ENCODE measurements around the gene DRC1.

DRC1 gene

DNA sequence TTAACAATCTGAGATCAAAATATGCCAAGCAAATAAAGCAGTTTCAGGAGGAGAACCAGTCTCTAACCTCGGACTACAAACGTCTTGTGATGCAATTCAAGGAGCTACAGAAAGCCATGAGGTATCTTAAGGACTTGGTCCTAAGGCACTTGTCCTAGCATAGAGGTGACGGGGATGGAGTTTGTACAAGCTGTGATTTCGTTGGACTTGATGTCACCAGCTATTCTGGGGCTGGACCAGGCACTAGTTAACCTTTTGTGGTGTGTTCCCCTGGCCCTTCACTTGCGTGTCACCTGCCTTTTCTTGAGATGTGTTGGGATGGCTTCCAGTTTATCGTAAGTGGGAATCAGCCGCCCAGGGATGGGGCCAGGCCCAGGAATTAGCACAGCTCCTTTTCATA is 42.5 kb downstream of the DRC1 start:
- DNase-seq, result no peak

DNA sequence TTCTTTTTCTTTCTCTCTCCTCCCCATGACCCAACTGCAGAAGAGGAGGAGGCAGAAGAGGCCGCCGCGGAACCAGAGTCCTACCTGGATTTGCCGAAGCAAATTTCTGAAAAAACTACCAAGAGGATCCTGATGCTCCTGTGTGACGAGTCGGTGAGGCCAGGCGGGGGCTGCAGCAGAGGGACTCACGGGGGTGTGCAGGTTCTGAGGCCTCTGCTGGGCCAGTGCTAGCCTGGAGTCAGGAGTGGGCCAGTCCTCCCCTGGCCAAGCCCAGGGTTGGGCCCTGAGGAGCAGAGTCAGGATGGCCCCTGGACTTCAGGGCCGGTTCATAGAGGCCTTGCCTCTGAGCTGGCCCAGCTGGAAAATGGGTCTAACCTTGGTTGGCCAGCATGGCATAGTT is 46.9 kb downstream of the DRC1 start:
- no peak for DNase-seq

DNA sequence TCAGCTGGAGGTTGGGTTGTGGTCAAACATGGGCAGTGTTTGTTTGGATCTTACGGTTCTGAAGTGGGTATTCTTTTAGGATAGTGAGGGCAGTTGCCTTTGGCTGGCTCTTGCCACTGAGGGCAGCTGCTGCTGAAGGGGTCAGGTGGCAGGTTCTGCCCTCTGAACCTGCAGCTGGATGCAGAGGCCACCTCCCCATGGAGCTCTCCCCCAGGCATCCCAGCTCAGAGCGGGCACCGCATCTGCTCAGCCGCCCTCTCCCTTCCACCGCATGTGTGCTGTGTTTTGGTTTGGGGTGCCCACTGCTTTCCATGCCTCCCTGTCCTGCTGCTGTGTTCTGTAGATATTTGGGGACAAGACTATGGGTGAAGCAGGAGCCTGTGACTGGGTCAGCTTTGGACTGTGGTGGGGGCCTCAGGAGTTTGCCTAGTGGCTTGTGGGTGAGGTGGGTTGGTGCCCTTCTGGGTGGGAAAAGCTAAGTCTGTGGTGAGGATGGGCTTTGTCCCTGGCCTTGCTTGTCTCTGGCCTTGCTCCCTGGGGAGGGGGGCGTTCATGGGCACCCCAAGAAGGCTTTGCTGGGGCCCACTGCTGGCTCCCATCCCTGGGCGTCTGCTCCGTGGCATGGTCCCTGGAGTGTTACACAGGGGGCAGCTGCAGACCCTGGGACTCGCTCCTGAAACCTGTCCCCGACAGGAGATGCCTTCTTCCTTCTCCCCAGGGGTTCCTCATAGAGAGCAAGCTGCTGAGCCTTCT is 47.7 kb downstream of the DRC1 start:
- DNase-seq, result no peak

DNA sequence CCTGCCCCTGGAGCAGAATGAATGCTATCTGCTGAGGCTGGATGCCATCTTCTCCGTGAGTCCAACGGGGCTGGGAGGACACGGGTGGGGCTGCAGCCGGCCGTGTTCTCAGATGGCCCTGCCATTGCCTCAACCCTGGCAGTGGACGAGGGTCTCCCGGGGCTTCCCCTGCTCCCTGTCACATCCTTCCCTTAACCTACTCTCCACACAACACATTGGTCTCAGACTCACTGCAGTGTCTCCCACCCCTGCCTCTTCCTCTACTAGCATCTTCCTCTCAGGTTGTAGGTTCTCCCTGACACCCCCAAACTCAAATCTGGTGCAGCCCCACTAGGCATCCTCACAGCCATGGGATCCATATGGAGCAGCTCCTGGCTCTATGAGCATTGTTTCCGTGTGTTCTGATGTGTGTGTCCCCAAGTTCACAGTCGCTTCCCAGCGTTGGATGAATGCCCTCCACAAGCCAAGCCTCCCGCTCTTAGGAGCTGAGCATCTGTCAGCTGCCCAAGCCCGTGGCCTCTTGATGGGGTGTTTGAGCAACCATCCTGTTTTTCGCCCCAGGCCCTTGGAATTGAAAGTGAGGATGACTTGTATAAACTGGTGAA is 48.4 kb downstream of the DRC1 start:
- DNase-seq, result no peak

DNA sequence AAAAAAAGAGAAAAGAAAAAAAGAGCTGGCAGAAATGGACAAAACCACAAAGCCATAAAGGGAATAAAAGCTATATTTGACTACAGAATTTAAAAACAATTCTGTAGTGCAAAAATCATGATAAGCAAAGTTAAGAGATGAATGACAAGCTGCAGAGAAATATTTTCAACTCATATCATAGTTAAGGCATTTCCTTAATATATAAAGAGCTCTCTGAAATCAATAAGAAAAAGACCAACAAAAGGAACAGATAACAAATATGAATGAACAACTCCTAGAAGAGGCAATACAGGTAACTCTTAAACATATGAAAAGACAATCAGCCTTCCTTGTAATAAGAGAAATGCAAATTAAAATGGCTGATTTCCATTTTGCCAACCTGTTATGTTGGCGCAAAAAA is 50.0 kb downstream of the DRC1 start:
- no peak for DNase-seq

DNA sequence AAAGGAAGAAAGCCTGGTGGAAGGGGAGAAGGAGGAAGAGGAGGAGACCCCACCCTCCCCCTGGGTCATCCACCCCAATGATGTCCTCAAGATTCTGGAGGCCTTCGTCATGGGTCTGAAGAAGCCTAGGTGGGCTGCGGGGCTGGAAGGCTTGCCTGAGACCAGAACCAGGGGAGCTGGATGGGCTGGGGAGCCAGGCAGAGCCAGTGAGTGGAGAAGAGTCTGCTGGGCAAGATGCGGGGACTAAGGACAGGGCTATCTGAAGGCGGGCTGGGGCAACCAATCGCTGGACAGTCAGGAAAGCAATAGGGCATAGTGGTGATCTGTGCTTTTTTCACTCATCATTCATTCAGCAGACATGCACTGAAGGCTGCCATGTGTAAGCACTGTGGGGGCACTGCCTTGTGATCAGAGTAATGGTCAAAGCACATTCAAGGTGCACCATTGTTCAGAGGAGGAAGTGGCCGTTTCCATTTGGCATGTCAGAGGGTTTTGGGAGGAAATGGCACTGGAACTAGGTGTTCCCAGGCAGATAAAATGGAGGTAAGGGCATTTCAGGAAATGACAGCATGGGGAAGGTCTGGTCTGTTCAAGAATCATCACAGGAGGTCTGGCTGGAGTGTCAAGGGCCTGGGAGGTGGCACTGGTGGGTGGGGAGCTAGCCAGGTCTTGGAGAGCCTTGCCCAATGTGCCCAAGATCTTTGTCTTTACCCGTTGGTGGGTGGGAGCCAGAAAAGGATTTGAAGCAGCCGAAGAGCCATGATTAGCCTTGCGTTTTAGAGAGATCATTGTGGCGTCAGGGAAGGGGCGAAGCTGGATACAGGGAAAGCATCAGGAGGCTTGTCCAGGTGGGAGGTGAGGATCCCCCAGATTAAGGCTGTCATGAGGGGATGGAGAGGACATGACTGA is 52.0 kb downstream of the DRC1 start:
- DNase-seq, result no peak

DNA sequence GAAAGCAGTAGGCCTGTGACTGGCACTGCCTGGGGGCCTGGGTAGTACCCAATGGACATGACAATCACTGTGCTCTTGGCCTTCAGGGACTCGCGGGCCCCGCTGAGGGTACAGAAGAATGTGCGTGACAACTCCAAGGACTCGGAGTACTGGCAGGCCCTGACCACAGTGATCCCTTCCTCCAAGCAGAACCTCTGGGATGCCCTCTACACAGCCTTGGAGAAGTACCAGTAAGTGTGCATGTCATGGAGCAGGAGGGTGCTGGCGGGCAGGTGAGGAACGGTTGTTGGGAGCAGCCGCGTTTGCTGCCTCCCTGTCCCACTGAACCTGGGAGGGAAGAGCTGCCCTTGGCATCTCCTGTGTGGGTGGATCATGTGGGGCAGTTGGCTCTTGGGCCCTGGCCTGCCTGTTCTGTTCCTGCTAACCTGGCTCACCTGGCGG is 52.9 kb downstream of the DRC1 start:
- DNase-seq, result no peak

DNA sequence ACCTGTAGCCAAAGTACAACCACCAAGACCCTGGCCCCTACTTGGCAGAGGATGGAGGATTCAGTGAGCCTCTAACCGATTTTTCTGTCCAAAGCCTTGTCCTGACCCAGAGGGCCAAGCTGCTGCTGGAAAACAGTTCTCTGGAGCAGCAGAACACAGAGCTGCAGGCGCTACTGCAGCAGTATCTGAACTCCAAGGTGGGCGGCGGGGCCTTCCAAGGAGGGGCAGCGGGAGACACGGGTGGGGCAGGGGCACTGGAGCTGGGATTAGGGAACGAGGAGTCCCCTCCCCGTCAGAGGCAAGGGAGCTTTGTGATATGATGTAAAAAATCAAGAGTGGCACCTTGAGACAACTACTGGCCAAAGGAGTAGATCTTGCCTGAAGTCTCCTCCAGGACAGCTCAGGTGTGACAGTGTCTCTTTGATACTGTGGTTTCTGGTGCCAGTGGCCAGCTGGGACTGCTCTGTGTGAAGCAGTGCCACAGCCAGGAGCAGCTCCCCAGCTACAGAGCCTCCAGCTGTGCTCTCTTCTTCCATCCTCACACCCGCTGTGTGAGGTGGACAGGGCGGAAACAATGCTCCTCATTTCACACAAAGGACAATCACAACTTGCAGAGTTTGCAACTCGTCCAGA is 53.4 kb downstream of the DRC1 start:
- DNase-seq, result no peak

DNA sequence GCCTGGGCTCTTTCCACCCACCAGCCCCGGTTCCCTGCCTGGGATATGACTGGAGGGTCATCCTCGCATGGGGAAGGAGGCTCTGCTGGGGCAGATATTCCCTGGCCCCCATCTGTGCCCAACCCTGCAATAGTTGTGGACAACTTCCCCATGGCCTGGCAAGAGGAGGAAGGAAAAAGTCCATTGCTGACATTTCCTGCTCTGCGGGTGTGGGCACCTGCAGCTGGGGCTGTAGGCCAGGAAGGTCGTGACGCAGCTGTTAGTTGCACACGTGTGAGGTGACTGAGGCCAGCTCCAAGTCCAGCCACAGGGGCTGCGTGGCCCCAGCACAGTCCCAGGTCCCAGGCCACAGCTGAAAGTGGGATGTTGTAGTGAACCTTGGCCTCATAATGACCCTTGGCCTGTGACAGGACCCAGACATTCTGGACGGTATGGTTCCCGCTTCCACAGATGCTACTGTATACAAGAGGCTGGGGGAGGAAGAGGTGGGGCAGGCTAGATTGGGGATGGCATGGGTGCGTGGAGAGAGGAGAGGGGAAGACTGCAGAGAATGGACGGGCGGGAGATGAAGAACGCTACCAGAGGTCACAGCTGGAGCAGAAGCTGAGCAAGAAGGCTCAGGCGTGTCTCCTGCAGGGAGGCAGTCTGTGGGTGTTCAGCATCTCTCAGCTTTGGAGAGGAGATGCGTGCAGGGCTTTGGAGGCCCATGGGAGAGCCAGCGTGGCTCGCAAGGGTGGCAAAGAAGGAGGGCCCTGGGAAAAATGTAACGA is 54.1 kb downstream of the DRC1 start:
- DNase-seq, result no peak

DNA sequence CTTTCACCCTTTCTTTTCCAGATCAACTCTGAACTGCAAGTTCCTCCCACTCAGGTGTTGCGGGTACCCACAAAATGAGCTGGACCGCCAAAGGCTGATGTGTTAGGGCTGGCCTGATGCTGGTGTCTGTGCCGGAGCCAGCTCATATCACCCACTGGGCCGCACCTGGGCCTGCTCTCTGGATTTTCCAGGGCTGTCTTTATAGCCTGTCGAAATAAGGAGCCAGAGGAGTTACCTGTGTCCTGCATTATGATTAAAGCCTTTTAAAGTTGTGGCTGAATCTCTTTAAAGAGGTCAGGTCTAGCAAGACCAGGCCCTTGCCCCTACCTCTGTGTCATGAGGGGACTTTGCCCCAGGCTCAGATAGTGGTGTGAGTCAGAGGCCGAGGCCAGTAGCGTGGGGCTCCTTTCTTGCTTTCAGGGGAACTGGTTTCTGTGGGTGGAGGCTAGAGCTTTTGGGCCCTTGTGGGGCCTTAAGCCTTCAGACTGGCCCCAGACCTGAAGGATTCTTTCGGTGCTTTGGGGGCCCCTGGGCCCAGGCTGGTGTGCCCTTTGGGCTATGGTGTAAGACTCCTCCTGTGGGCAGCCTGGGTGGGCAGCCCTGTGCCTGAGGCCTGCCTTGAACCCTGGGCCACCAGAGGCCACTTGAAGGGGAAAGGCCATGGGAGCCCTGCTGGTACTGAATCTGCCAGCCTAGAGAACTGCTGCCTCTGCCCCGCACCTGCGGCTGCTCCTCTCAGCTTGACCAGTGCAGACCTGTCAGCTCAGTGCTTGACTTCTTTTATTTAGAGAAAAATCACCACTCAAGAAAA is 54.9 kb downstream of the DRC1 start:
- no peak for DNase-seq

DNA sequence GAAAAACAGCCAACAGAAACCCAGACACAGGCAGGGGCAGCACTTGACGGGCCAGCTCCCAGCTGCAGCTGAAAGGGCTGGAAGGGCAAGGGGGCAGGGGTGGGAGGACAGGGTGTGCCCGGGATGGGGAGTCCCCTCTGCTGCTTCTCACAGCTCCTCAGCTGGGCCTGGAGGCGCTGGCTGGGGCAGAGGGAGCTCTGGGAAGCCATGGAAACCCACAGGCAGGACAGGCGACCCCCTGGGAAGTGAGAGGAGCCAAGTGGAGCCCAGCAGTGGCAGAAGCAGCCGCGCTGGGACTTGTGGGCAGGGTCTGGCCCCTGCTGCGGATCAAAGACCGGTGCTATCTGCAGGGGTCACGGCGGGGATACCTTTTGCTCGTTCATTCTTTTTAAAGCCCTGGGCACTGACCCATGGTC is 55.5 kb downstream of the DRC1 start:
- DNase-seq, result no peak

DNA sequence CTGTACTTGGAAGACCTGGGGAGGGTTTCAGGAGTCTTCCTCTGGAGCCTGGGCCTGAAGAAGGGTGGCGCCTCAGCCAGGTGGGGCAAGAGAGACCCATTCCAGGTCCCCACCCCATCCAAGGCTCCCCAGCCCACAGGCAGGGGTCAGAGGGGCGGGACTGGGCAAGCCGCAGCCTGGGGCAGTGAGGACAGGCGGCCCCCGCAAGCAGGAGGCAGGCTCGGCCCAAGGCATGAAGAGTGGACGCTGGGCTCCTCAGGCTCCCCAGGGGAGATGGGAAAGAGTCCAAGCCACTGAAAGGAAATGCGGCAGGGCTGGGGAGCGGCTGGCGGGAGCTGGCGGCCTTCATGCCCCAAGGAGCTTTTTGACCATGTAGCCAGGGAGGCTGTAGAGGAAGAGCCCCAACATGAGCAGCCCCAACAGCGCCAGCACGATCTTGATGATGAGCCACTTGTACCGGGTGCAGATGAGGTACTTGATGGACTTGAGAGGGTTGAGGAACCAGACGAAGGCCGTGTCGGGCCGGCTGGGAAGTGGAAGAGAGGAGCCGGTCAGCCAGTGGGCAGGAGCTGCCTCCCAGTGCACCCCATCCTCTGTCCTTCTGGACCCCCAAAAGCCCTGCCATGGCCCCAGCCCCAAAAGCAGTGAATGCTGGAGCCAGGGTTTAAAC is 56.1 kb downstream of the DRC1 start:
- no peak for DNase-seq

DNA sequence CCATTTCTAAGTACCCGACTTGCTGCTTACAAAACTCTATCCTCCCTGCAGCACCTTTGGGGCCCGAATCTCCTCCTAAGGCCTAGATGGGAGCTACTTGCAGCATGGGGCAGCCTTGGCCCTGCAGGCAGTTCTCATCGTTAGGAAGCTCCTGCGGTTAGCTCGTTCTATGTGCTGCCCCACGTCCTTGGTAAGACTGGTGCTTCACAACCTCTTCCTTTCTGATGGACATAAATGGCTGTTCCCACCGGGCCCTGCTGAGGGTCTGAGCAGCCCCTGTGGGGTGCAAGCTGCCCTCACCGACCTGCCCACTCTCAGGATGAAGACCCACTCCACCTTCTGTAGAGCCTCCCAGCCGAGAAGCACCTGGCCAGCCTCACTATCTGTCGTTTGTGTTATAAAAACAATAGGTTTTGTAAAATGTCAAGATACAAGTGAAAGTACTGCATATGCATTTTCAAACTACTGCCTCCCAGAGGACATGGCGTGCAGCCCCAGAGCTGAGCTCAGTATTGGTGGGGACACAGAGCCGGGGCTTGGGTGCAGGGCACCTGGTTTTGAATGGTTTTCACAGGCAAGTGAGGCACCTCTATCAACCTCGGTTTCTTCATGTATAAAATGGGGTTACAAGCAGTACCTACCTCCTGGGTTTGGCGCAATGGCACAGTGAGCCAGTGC is 56.8 kb downstream of the DRC1 start:
- no peak for DNase-seq

DNA sequence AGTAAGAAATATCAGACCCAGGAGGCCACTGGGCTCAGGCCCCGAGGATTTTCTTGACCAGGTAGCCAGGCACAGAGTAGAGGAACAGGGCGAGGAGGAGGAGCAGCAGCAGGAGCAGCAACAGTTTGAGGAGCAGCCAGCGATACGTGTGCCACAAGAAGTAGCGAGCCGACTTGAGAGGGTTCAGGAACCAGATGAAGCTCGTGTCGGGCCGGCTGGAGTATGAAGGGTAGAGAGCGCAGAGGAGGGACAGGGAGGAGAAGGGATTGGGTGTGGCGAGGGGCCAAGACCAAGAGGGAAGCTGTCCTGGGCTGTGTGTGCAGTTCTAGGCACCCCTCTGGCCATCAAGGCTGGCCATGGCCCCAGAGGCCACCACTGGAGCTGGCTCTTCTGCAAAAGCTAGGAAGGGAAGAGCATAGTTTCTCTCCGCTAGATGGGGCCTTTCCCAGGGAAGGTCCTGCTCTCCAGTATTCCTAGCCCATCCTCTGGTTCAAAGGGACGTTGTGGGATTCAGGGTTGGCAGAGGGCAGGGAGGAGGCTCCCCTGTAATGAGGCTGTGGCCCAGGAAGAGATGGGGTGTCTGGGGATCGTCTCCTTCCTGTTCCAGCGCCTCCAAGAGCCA is 58.4 kb downstream of the DRC1 start:
- no peak for DNase-seq

DNA sequence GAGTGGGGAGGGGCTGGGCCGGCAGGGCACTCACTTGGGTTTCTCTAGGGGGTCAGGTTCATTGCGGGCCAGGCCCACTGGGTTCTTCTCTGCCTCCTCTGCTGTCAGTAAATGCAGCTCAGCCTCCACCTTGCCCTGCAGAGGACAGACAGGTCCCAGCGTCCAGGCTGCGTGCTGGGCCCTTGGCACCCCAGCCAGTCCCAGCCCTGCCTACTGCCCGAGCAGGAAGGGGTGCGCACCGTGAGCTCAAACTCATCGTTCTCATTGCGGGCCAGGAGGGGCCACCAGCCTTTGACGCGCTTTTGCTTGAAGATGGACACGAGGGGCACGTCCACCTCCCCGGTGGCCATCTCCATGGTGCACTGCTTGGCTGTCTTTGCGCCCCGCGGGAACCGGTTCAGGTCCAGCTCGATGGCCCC is 58.9 kb downstream of the DRC1 start:
- no peak for DNase-seq

DNA sequence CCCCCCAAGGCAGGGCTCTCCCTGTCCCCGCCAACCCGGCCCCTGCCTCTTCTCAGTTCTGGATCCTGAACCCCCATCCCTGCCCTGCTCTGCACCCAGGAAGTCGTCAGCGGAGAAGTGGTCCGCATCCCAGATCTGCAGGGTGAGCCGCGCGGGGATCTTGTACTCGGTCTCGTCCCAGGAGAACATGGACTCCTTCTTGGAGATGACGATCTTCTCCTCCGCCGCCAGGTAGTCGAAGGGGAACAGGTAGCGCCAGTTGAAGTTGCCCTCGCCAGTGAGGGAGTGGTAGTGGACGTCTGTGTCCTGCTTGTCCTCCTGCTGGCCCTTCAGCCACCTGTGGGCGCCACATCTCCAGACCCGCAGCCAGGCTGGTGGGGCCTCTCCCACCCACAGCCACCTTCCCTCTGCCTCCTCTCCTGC is 59.9 kb downstream of the DRC1 start:
- no peak for DNase-seq

DNA sequence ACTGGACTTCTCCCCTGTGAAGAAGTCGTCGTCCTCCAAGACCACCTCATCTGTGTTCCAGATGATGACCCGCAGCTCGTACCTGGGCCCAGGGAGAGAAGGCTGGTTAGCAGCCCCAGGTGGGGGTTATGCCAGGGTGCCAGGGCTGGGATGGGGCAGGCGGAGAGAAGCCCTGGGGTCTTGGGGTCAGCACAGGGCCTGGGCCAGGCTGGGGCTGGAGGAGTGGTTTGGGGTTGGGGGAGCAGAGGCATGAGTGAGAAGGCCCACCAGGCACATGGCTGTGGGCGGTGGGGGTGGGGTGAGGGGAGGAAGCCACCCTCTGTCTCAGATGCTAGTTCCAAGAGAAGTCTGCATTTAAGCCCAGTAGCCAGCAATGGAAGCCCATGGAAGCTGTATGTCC is 60.4 kb downstream of the DRC1 start:
- no peak for DNase-seq

DNA sequence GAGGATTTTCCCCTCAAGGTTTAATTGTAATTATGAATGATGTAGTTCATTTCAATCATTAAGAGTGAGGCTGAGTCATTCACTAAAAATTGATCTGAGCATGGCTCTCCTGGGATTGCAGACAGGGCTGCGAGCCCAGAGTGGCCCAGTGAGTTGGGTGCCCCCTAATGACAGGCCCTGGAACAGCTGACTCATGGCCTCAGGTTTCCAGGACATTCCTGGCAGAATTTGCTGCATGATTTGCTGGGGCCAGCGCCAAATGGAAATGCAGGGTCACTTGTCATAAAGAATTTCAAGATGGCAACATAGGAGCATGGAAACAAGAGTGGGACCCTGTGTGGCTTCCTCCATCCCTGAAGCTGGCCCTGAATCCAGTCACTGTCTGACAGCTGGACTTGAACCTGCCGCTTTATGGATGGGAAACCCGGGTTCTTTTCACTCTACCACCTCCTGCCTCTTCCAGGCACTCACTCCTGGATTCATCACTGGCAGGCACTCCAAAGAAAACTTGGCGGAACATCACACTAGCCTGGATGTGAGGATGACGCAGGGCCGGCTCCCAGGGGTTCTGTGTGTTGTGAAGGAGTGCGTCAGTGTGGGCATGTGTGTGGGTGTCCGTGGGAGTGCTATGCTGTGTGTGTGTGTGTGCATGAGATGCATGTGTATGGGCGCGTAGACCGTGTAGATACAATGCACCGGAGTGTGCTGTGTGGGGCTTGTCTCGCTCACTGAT is 61.0 kb downstream of the DRC1 start:
- peak in 12 of 58 donors; percentile 6 to 41 (median 18) for DNase-seq

All from anterior cingulate cortex (tissue), 58 donors.